ENCODE measurements around the gene EFHD2. TPM values are rescaled to one million over a fixed set of nuclear protein-coding genes. Genes with fewer than 3 reads are reported as not detected.
A peak's percentile ranks its signal among the peaks of the same experiment; 100 is the strongest.

EFHD2 gene
- total and polyA plus RNA-seq, 2 experiments from 2014 or later, result 43.9 to 58.2 TPM

- no peaks in the 10 kb centered on the region for H3K36me3 ChIP-seq
- H3K9me3 ChIP-seq (ENCODE audit: low read depth), result no peaks in the 10 kb centered on the region
- H3K27ac ChIP-seq, result no peak overlapping the region
- no peak overlapping the region for H3K4me3 ChIP-seq
- no peak for TF ChIP-seq CTCF (IDR thresholded peaks at IDR 0.05; ENCODE audit: low read depth, low read length)
- H3K4me1 ChIP-seq (ENCODE audit: low read depth), result peaks cover 4% of the 10 kb centered on the region
- H3K27me3 ChIP-seq, result no peaks in the 10 kb centered on the region
- peak in 1 of 2 donors; percentile 42 for DNase-seq (ENCODE audit: low read depth in 1 of 2, low spot score in 1 of 2)
Observed at GRCh38 chr1:15417059-15417934, 7.6 kb downstream of the EFHD2 start.

- peaks cover 4% of the 10 kb centered on the region for H3K4me1 ChIP-seq (ENCODE audit: low read depth)
- no peaks in the 10 kb centered on the region for H3K9me3 ChIP-seq (ENCODE audit: low read depth)
- H3K36me3 ChIP-seq, result no peaks in the 10 kb centered on the region
- H3K4me3 ChIP-seq, result no peak overlapping the region
- TF ChIP-seq CTCF (IDR thresholded peaks at IDR 0.05; ENCODE audit: low read depth, low read length), result no peak
- no peak overlapping the region for H3K27ac ChIP-seq
- H3K27me3 ChIP-seq, result no peaks in the 10 kb centered on the region
- DNase-seq (ENCODE audit: low read depth in 1 of 2, low spot score in 1 of 2), result peak in 1 of 2 donors; percentile 27
Observed at GRCh38 chr1:15418806-15419515, 9.3 kb downstream of the EFHD2 start.

GRCh38 chr1:15420853-15421465, 11.3 kb downstream of the EFHD2 start:
- Histone ChIP-seq H3K27ac (no peak overlapping the region), H3K27me3 (no peaks in the 10 kb centered on the region), H3K36me3 (no peaks in the 10 kb centered on the region), H3K4me3 (no peak overlapping the region), H3K9me3 (ENCODE audit: low read depth) (no peaks in the 10 kb centered on the region), H3K4me1 (ENCODE audit: low read depth) (no peaks in the 10 kb centered on the region)
- TF ChIP-seq CTCF (IDR thresholded peaks at IDR 0.05; ENCODE audit: low read depth, low read length), result no peak
- DNase-seq (ENCODE audit: low read depth in 1 of 2, low spot score in 1 of 2), result no peak

GRCh38 chr1:15422871-15423270, 13.2 kb downstream of the EFHD2 start:
- Histone ChIP-seq H3K27ac (no peak overlapping the region), H3K4me1 (ENCODE audit: low read depth) (no peaks in the 10 kb centered on the region), H3K4me3 (no peak overlapping the region), H3K9me3 (ENCODE audit: low read depth) (no peaks in the 10 kb centered on the region), H3K36me3 (no peaks in the 10 kb centered on the region), H3K27me3 (no peaks in the 10 kb centered on the region)
- no peak for DNase-seq (ENCODE audit: low read depth in 1 of 2, low spot score in 1 of 2)
- TF ChIP-seq CTCF (IDR thresholded peaks at IDR 0.05; ENCODE audit: low read depth, low read length), result no peak

GRCh38 chr1:15423355-15424077, 13.8 kb downstream of the EFHD2 start:
- H3K27ac ChIP-seq, result no peak overlapping the region
- H3K36me3 ChIP-seq, result no peaks in the 10 kb centered on the region
- H3K9me3 ChIP-seq (ENCODE audit: low read depth), result no peaks in the 10 kb centered on the region
- H3K4me1 ChIP-seq (ENCODE audit: low read depth), result no peaks in the 10 kb centered on the region
- H3K4me3 ChIP-seq, result no peak overlapping the region
- no peak for DNase-seq (ENCODE audit: low read depth in 1 of 2, low spot score in 1 of 2)
- TF ChIP-seq CTCF (IDR thresholded peaks at IDR 0.05; ENCODE audit: low read depth, low read length), result no peak
- no peaks in the 10 kb centered on the region for H3K27me3 ChIP-seq

Data from cardiac muscle cell (in vitro differentiated cells and primary cell).